Gastroesophageal sphincter (tissue), 4 donors: ENCODE data around the gene UGDH. TPM values are rescaled to one million over a fixed set of nuclear protein-coding genes. Genes with fewer than 3 reads are reported as not detected.

ENCODE experiments used
- ATAC-seq: fragments of 150-250 bp; one replicate; pipeline ENCODE4 v1.9.1; 2016; ENCODE audit warnings: mild to moderate bottlenecking, moderate library complexity
- H3K27ac ChIP-seq, 4 donors: fragments of 200-600 bp; sonication (generic) in 3 of 4; 1 replicate in 3 of 4; 2 replicates in 1 of 4; pipeline ENCODE4 v1.5.1; 2016 to 2019
- H3K27me3 ChIP-seq: fragments of 200-600 bp; sonication (generic); one replicate; pipeline ENCODE4 v1.5.1; 2019
- H3K36me3 ChIP-seq, 2 donors: fragments of 200-600 bp; sonication (generic); one replicate each; pipeline ENCODE4 v1.5.1; 2019; ENCODE audit warnings: control low read depth in 1 of 2
- H3K4me1 ChIP-seq, 3 donors: fragments of 200-600 bp; sonication (generic); 1 replicate in 2 of 3; 2 replicates in 1 of 3; pipeline ENCODE4 v1.5.1; 2016 to 2019; ENCODE audit warnings: control low read depth in 2 of 3
- H3K4me3 ChIP-seq, 2 donors: fragments of 200-600 bp; sonication (generic); one replicate each; pipeline ENCODE4 v1.5.1; 2019; ENCODE audit warnings: mild to moderate bottlenecking in 1 of 2, moderate library complexity in 1 of 2
- H3K9me3 ChIP-seq, 3 donors: fragments of 200-600 bp; sonication (generic); one replicate each; pipeline ENCODE4 v1.5.1; 2017 to 2019; ENCODE audit warnings: control low read depth in 2 of 3
- EP300 ChIP-seq: sonication (generic); formaldehyde crosslinking; IDR thresholded peaks from one replicate; pipeline ENCODE4 v1.6.1; 2017; ENCODE audit warnings: antibody characterized with exemption, mild to moderate bottlenecking
- POLR2A ChIP-seq, 2 donors: fragments of 450-650 bp; IDR thresholded peaks; one replicate each; pipeline ENCODE4 v1.6.1; 2017; ENCODE audit warnings: antibody characterized with exemption in 2 of 2, mild to moderate bottlenecking in 2 of 2, moderate library complexity in 1 of 2
- POLR2AphosphoS5 ChIP-seq: sonication (generic); formaldehyde crosslinking; IDR thresholded peaks from one replicate; pipeline ENCODE4 v1.6.1; 2017; ENCODE audit warnings: antibody characterized with exemption
- WGBS, 2 donors: methylation state at CpG; one replicate each; pipeline ENCODE4 v1.1.5; 2018; ENCODE audit warnings: low coverage in 1 of 2; 5-methylcytosine and 5-hydroxymethylcytosine counted together
- total RNA-seq, 4 donors: library from RNA; depleted of rRNA; stranded (reverse); fragments of >200 nt; gene quantifications; one replicate each; pipeline ENCODE4 v1.1.0, GENCODE V29; 2016
- TF ChIP-seq, protein P1 (sequence below), 4 experiments: fragments of 200-600 bp in 2 of 4; fragments of 450-650 bp in 2 of 4; sonication (generic) in 1 of 4; IDR thresholded peaks; one replicate each; pipeline ENCODE4 v1.5.1; 2017 to 2019; ENCODE audit warnings: antibody characterized with exemption in 4 of 4, mild to moderate bottlenecking in 2 of 4, moderate library complexity in 2 of 4

Gene UGDH
- total RNA-seq, 4 donors from 2014 or later = 31.1 to 151 (median 90.0) TPM

DNA sequence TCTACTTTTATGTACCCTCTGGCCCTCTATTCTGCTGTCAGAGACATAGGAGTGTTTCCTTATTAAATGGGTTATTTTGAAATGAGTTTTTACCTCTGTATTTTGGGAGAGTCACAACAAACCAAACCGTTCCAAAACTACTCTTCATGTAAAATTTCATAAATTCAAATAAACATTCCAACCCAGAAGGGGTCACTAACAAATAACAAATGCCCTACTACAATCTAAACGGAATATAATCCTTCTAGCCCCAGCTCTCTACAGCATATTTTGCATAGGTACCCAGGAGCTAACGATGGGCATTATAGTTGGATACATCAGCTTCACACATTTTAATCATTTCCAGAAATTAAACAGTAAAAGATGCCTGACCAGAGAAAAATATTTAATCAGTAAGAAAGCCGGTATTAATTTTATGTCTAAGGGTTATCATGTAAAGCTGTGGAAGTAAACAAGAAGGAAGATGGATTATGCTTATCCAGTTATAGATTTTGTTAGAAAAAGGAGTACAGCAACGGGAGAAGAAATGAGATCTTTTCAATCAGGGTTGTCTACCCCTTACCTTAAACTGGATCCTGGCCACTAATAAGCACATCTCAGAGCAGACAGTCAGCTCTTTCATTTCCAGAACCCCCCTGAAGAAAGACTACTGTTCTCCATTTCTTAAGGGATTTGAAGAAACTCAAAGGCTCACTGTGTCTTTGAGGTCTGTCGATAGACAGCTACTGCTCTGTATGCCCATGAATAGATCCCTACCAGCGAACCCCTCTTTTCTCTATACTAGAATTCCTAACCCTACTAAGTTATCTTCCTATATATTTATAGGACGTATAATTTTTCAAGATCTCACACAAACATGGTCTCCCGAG, 1.2 kb downstream of the UGDH start:
- peak overlapping the region; percentile 70 to 99 (median 95) for H3K27ac ChIP-seq
- H3K4me3 ChIP-seq = peak overlapping the region; percentile 47 to 87
- peaks cover 0 to 40% (median 8%) of the 10 kb centered on the region in 3 donors for H3K4me1 ChIP-seq
- no peak for TF ChIP-seq POLR2AphosphoS5
- TF ChIP-seq, protein P1, sequence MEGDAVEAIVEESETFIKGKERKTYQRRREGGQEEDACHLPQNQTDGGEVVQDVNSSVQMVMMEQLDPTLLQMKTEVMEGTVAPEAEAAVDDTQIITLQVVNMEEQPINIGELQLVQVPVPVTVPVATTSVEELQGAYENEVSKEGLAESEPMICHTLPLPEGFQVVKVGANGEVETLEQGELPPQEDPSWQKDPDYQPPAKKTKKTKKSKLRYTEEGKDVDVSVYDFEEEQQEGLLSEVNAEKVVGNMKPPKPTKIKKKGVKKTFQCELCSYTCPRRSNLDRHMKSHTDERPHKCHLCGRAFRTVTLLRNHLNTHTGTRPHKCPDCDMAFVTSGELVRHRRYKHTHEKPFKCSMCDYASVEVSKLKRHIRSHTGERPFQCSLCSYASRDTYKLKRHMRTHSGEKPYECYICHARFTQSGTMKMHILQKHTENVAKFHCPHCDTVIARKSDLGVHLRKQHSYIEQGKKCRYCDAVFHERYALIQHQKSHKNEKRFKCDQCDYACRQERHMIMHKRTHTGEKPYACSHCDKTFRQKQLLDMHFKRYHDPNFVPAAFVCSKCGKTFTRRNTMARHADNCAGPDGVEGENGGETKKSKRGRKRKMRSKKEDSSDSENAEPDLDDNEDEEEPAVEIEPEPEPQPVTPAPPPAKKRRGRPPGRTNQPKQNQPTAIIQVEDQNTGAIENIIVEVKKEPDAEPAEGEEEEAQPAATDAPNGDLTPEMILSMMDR (IDR thresholded peaks at IDR 0.05) = no peak
- TF ChIP-seq EP300 = no peak
- no peak for TF ChIP-seq POLR2A (IDR thresholded peaks at IDR 0.05)
- WGBS, 2 donors = 8% methylated on average over 9 of the region's 9 CpGs
- H3K27me3 ChIP-seq = no peaks in the 10 kb centered on the region
- H3K9me3 ChIP-seq = no peaks in the 10 kb centered on the region
- no peak for ATAC-seq
- H3K36me3 ChIP-seq = no peaks in the 10 kb centered on the region

DNA sequence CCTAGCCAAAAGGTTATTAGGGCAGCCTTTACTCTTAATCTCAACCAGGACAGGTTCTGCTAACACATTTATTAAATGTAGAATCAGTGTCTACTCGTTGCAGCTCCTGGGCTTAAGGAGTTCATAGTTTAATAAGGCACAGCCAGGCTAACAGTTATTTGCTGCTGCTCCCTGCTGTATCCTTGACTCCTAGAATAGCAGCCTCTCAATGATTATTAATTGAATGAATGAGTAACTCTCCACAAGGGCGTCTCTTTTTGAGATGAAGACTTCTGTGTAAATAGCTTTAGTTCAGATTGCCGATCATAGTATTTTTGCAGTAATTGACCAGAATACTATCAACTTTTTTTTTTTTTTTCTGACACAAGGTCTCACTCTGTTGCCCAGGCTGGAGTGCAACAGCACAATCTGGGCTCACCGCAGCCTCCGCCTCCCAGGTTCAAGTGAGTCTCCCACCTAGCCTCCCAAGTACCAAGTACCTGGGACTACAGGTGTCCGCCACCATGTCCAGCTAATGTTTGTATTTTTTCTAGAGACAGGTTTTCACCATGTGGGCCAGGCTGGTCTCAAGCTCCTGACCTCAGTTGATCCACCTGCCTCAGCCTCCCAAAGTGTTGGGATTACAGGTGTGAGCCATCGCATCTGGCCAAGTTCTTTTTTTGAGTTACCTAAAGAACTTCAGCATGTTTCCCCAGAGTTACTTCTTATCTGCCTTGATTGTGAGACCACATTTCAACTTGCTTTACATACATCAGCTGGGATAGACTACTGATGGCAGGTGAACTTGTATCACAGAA, 2.9 kb downstream of the UGDH start:
- no peak overlapping the region for H3K4me3 ChIP-seq
- WGBS, 2 donors = 72 to 88% methylated on average over 5 to 7 of the region's 7 CpGs

DNA sequence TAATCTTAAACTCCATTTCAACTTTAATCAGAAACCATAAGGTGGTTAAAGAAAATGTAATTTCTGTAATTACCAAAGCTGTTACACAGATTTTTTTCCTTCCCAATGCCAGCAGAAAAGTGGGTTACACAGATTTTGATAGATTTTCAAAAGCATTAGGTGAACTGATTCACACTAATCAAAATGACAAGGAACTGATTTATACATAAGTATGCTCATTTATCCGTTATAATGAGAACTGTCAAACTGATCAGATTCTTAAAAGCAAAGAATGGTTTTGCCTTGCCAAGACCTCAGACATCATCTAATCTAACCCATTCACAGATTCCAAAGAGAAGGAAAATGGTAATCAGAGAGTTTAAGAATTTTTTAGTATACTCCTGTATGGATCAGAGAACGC, 5.2 kb downstream of the UGDH start:
- peaks cover 0 to 37% of the 10 kb centered on the region in 2 donors for H3K36me3 ChIP-seq
- ATAC-seq = no peak
- TF ChIP-seq POLR2A (IDR thresholded peaks at IDR 0.05) (no peak), POLR2AphosphoS5 (no peak), EP300 (no peak)
- TF ChIP-seq, protein P1 (IDR thresholded peaks at IDR 0.05) = no peak
- WGBS, 2 donors = 62 to 72% methylated on average over 2 of the region's 2 CpGs
- H3K27me3 ChIP-seq = no peaks in the 10 kb centered on the region
- peaks cover 0 to 27% (median 0%) of the 10 kb centered on the region in 3 donors for H3K4me1 ChIP-seq
- H3K9me3 ChIP-seq = no peaks in the 10 kb centered on the region
- H3K4me3 ChIP-seq = no peak overlapping the region
- no peak overlapping the region for H3K27ac ChIP-seq

More for the DNA sequence above, 2.9 kb downstream of the UGDH start:
- TF ChIP-seq POLR2A (IDR thresholded peaks at IDR 0.05) = no peak
- no peak for TF ChIP-seq EP300
- TF ChIP-seq, protein P1 (IDR thresholded peaks at IDR 0.05) = no peak
- no peak for TF ChIP-seq POLR2AphosphoS5
- no peaks in the 10 kb centered on the region for H3K27me3 ChIP-seq
- ATAC-seq = no peak
- H3K27ac ChIP-seq = no peak overlapping the region
- no peaks in the 10 kb centered on the region for H3K9me3 ChIP-seq
- H3K36me3 ChIP-seq = peaks cover 0 to 14% of the 10 kb centered on the region in 2 donors
- H3K4me1 ChIP-seq = peaks cover 0 to 40% (median 8%) of the 10 kb centered on the region in 3 donors

DNA sequence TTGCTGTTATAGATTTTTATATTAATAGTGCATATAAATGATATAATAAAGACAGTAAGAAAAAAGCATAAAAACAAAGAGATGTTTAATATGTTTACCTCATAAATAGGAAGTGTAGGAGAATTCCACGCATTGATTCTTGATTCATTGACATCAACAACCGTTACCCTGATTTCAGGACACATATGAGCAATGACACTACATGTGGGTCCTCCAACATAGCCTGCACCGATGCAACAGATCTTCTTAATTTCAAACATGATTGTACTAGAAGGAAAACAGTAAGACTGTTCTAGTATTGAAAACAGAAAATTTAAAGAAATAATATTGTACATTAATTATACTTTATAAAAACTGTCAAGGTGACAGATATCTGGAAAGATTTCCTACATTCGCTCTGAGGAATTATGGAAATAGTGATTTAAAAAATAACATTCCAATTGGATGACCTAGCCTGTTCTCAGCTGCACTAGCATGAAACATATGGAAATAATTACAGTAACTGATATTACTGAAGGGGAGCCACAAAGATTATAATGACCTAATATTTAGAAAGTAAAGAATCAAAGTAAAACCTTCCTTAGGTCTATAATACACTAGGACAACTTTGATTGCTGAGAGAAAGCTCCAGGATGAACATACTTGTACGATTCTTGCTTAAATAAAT, 5.9 kb downstream of the UGDH start:
- Histone ChIP-seq H3K27ac (no peak overlapping the region), H3K9me3 (no peaks in the 10 kb centered on the region)
- ATAC-seq = no peak

More for the DNA sequence above, 5.9 kb downstream of the UGDH start:
- Histone ChIP-seq H3K36me3 (peaks cover 0 to 38% of the 10 kb centered on the region in 2 donors), H3K27me3 (no peaks in the 10 kb centered on the region), H3K4me3 (no peak overlapping the region), H3K4me1 (peaks cover 0 to 26% (median 0%) of the 10 kb centered on the region in 3 donors)
- WGBS, 2 donors = 53 to 56% methylated on average over 5 of the region's 5 CpGs
- no peak for TF ChIP-seq POLR2AphosphoS5
- TF ChIP-seq, protein P1 (IDR thresholded peaks at IDR 0.05) = no peak
- no peak for TF ChIP-seq EP300
- TF ChIP-seq POLR2A (IDR thresholded peaks at IDR 0.05) = no peak
